Lung (tissue), 12 donors: ENCODE results near the gene RASGEF1C. TPM values are rescaled to one million over a fixed set of nuclear protein-coding genes. Genes with fewer than 3 reads are reported as not detected.

Experiments used
- ATAC-seq: fragments of 200-7000 bp; cut with Tn5 transposase; one replicate; pipeline ENCODE4 v1.9.1; 2020; ENCODE audit warnings: moderate number of reproducible peaks; ENCODE audit not compliant: insufficient read depth, low FRiP score
- DNase-seq, 3 donors: peaks; one replicate each; pipeline ENCODE4 v3.0.0-alpha.2; 2013 to 2017
- H3K27ac ChIP-seq, 2 donors: one replicate each; pipeline ENCODE4 v1.5.1; 2013; ENCODE audit warnings: mild to moderate bottlenecking in 2 of 2, moderate library complexity in 2 of 2, control low read depth in 1 of 2, inconsistent platforms in 1 of 2, low read depth in 1 of 2, low read length in 1 of 2
- H3K27me3 ChIP-seq, 3 donors: one replicate each; pipeline ENCODE4 v1.5.1; 2013; ENCODE audit warnings: low read length in 2 of 3; ENCODE audit not compliant: control insufficient read depth in 3 of 3, insufficient read depth in 3 of 3
- H3K36me3 ChIP-seq, 4 donors: one replicate each; pipeline ENCODE4 v1.5.1; 2013; ENCODE audit warnings: low read length in 4 of 4, mild to moderate bottlenecking in 1 of 4, moderate library complexity in 1 of 4; ENCODE audit not compliant: control insufficient read depth in 4 of 4, insufficient read depth in 4 of 4
- H3K4me1 ChIP-seq, 5 donors: one replicate each; pipeline ENCODE4 v1.5.1; 2013; ENCODE audit warnings: low read length in 5 of 5, mild to moderate bottlenecking in 2 of 5, moderate library complexity in 1 of 5; ENCODE audit not compliant: control insufficient read depth in 5 of 5, insufficient read depth in 5 of 5
- H3K4me3 ChIP-seq: one replicate; pipeline ENCODE4 v1.5.1; 2013; ENCODE audit warnings: mild to moderate bottlenecking, control low read depth, moderate library complexity
- H3K9ac ChIP-seq, 2 donors: one replicate each; pipeline ENCODE4 v1.5.1; 2013; ENCODE audit warnings: low read length in 2 of 2, control low read depth in 1 of 2; ENCODE audit not compliant: insufficient read depth in 1 of 2
- H3K9me3 ChIP-seq, 4 donors: one replicate each; pipeline ENCODE4 v1.5.1; 2013; ENCODE audit warnings: low read length in 3 of 4, mild to moderate bottlenecking in 1 of 4, moderate library complexity in 1 of 4; ENCODE audit not compliant: control insufficient read depth in 4 of 4, insufficient read depth in 3 of 4
- CTCF ChIP-seq: IDR thresholded peaks from 2 replicates; pipeline ENCODE4 v1.5.1; 2012; ENCODE audit warnings: mild to moderate bottlenecking; ENCODE audit errors: control extremely low read depth, extremely low read depth
- WGBS, 2 donors: extraction: QIAGEN DNeasy Blood & Tissue Kit; methylation state at CpG; one replicate each; pipeline ENCODE4 v1.1.7; 2013; 5-methylcytosine and 5-hydroxymethylcytosine counted together
- polyA plus RNA-seq, 2 donors: library from polyadenylated mRNA; stranded (reverse); fragments of 200-250 nt; gene quantifications; one replicate each; pipeline ENCODE4 v1.2.1, GENCODE V29; 2013
- total RNA-seq, 2 donors: library from RNA; depleted of rRNA in 1 of 2; stranded (reverse); fragments of >200 nt in 1 of 2; gene quantifications; one replicate each; pipeline ENCODE4 v1.2.1, GENCODE V29; 2014 to 2021
- donor health status: control.
- donor health status: control.
- donor health status: Bipolar disorder and iron deficiency.
- donor health status: healthy.
- donor health status: DM: yes; HTN: yes; CAD: no.

The RASGEF1C gene
- total and polyA plus RNA-seq, 4 donors, result 0.03 to 0.31 TPM; not detected in 2

- H3K9me3 ChIP-seq, result peaks cover 0 to 5% (median under 1%) of the 10 kb centered on the region in 4 donors
- H3K27ac ChIP-seq, result no peak overlapping the region
- no peaks in the 10 kb centered on the region for H3K27me3 ChIP-seq
- TF ChIP-seq CTCF, result no peak
- H3K4me1 ChIP-seq, result no peaks in the 10 kb centered on the region
- 85 to 98% methylated on average over 7 of the region's 7 CpGs for WGBS, 2 donors
- H3K4me3 ChIP-seq, result no peak overlapping the region
- ATAC-seq (no peak), DNase-seq (peak in 1 of 3 donors; percentile 2)
- H3K36me3 ChIP-seq, result no peaks in the 10 kb centered on the region
- no peak overlapping the region for H3K9ac ChIP-seq
Measured at GRCh38 chr5:180111273-180112002, 97.6 kb downstream of the RASGEF1C start.

- H3K9me3 ChIP-seq, result peaks cover 0 to 7% (median 3%) of the 10 kb centered on the region in 4 donors
- 78 to 87% methylated on average over 9 of the region's 9 CpGs for WGBS, 2 donors
- no peak overlapping the region for H3K27ac ChIP-seq
- TF ChIP-seq CTCF, result no peak
- no peaks in the 10 kb centered on the region for H3K4me1 ChIP-seq
- no peak overlapping the region for H3K9ac ChIP-seq
- H3K36me3 ChIP-seq, result no peaks in the 10 kb centered on the region
- ATAC-seq (no peak), DNase-seq (peak in 1 of 3 donors; percentile 2)
- H3K27me3 ChIP-seq, result no peaks in the 10 kb centered on the region
- no peak overlapping the region for H3K4me3 ChIP-seq
Measured at GRCh38 chr5:180109920-180110319, 99.1 kb downstream of the RASGEF1C start.

- 97 to 98% methylated on average over 1 of the region's 1 CpG for WGBS, 2 donors
- H3K36me3 ChIP-seq, result no peaks in the 10 kb centered on the region
- no peak overlapping the region for H3K9ac ChIP-seq
- H3K27me3 ChIP-seq, result no peaks in the 10 kb centered on the region
- H3K4me3 ChIP-seq, result no peak overlapping the region
- no peak for TF ChIP-seq CTCF
- ATAC-seq (no peak), DNase-seq (no peak)
- peaks cover 0 to 7% (median 3%) of the 10 kb centered on the region in 4 donors for H3K9me3 ChIP-seq
- no peak overlapping the region for H3K27ac ChIP-seq
- no peaks in the 10 kb centered on the region for H3K4me1 ChIP-seq
Measured at GRCh38 chr5:180107005-180107404, 102.0 kb downstream of the RASGEF1C start.
